ENCODE measurements around the gene CAPZB.

DNA sequence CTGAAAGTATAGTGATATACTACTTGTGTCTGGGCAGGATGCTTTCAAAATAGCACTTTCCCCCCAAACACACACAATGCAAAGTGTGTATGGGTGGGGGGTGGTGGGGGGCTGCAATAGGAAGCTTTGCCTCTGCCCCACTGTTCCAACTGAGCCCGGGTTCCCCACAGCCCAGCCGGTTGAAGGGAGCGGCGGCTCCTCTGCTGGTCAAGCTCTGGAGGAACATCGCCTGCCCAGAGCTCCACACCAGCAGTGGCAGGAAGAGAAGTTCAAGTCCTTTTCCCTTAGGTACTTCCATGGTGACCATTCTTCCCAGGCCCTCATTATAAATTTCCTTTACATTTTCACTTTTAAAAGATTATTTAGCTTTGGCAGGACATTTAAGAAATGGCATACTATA is 74.9 kb downstream of the CAPZB start:
- no peak for TF ChIP-seq EZH2 (IDR thresholded peaks at IDR 0.05; ENCODE audit: insufficient read depth, poor library complexity, severe bottlenecking)
- no peak for TF ChIP-seq EZH2phosphoT487 (IDR thresholded peaks at IDR 0.05; ENCODE audit: insufficient read depth, low read depth)
